Measurements from ENCODE around the gene S1PR1. TPM values are rescaled to one million over a fixed set of nuclear protein-coding genes. Genes with fewer than 3 reads are reported as not detected.

Gene S1PR1
- total RNA-seq, 1 donor from 2014 or later = 79.1 TPM

DNA sequence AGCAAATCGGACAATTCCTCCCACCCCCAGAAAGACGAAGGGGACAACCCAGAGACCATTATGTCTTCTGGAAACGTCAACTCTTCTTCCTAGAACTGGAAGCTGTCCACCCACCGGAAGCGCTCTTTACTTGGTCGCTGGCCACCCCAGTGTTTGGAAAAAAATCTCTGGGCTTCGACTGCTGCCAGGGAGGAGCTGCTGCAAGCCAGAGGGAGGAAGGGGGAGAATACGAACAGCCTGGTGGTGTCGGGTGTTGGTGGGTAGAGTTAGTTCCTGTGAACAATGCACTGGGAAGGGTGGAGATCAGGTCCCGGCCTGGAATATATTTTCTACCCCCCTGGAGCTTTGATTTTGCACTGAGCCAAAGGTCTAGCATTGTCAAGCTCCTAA, 3.2 kb downstream of the S1PR1 start:
- H3K27ac Mint-ChIP-seq (ENCODE audit: unreplicated experiment) = peak overlapping the region; percentile 87
- no peaks in the 10 kb centered on the region for H3K9me3 Mint-ChIP-seq (ENCODE audit: unreplicated experiment)
- TF ChIP-seq CTCF (IDR thresholded peaks at IDR 0.05; ENCODE audit: unreplicated experiment) = no peak
- H3K36me3 Mint-ChIP-seq (ENCODE audit: low read depth, unreplicated experiment) = peaks cover 51% of the 10 kb centered on the region
- H3K27me3 Mint-ChIP-seq (ENCODE audit: unreplicated experiment) = peaks cover 24% of the 10 kb centered on the region
- peaks cover 64% of the 10 kb centered on the region for H3K4me1 Mint-ChIP-seq (ENCODE audit: unreplicated experiment)
- H3K4me3 Mint-ChIP-seq (ENCODE audit: unreplicated experiment) = peak overlapping the region; percentile 100
- no peak for DNase-seq (ENCODE audit: low spot score)

- no peak for TF ChIP-seq CTCF (IDR thresholded peaks at IDR 0.05; ENCODE audit: unreplicated experiment)
- peak overlapping the region; percentile 56 for H3K4me3 Mint-ChIP-seq (ENCODE audit: unreplicated experiment)
- H3K36me3 Mint-ChIP-seq (ENCODE audit: low read depth, unreplicated experiment) = peaks cover 54% of the 10 kb centered on the region
- no peak for DNase-seq (ENCODE audit: low spot score)
- H3K27ac Mint-ChIP-seq (ENCODE audit: unreplicated experiment) = peak overlapping the region; percentile 98
- H3K4me1 Mint-ChIP-seq (ENCODE audit: unreplicated experiment) = peaks cover 63% of the 10 kb centered on the region
- H3K27me3 Mint-ChIP-seq (ENCODE audit: unreplicated experiment) = peaks cover 18% of the 10 kb centered on the region
- H3K9me3 Mint-ChIP-seq (ENCODE audit: unreplicated experiment) = no peaks in the 10 kb centered on the region
Observed at GRCh38 chr1:101241485-101242225, 4.8 kb downstream of the S1PR1 start.

DNA sequence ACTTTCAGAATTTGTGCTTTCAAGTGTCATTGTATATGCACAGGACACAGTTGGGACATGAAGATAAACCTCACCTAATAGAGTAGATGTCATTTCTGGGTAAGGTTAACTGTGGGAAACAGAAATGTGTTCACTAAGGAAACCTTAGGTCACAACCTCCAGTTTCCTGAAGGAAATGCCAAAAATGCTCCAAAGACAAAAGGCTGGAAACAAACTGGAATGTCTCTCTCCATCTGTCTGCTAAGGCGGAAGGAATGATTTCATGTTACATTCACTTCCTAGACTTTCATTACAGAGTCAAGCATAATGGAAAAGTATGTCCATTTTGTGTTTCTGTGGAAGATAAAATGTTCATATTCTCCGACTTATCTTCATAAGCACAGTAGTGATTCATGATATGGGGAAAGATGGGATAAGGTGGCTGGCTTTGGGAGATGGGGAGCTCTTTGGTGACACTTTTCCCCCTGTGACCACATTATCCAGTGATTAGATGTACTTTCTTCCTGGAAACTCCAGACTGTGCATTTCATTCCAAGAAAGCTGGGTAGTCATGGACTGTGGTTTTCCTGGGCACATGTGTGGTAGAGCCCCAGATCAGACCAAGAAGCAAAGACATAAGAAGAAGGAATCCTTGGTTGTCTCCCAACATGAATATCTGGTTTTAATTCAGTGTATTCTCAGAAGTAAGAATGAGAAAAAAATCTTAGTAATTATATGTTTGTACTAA, 5.7 kb downstream of the S1PR1 start:
- Mint-ChIP-seq H3K4me3 (ENCODE audit: unreplicated experiment) (peak overlapping the region; percentile 56), H3K4me1 (ENCODE audit: unreplicated experiment) (peaks cover 59% of the 10 kb centered on the region), H3K27ac (ENCODE audit: unreplicated experiment) (peak overlapping the region; percentile 98), H3K9me3 (ENCODE audit: unreplicated experiment) (no peaks in the 10 kb centered on the region), H3K36me3 (ENCODE audit: low read depth, unreplicated experiment) (peaks cover 50% of the 10 kb centered on the region), H3K27me3 (ENCODE audit: unreplicated experiment) (peaks cover 15% of the 10 kb centered on the region)
- DNase-seq (ENCODE audit: low spot score) = no peak
- no peak for TF ChIP-seq CTCF (IDR thresholded peaks at IDR 0.05; ENCODE audit: unreplicated experiment)

- Mint-ChIP-seq H3K36me3 (ENCODE audit: low read depth, unreplicated experiment) (peaks cover 42% of the 10 kb centered on the region), H3K27me3 (ENCODE audit: unreplicated experiment) (peaks cover 13% of the 10 kb centered on the region), H3K4me1 (ENCODE audit: unreplicated experiment) (peaks cover 51% of the 10 kb centered on the region), H3K27ac (ENCODE audit: unreplicated experiment) (peak overlapping the region; percentile 98), H3K4me3 (ENCODE audit: unreplicated experiment) (no peak overlapping the region), H3K9me3 (ENCODE audit: unreplicated experiment) (no peaks in the 10 kb centered on the region)
- TF ChIP-seq CTCF (IDR thresholded peaks at IDR 0.05; ENCODE audit: unreplicated experiment) = no peak
- no peak for DNase-seq (ENCODE audit: low spot score)
Observed at GRCh38 chr1:101243751-101244150, 6.9 kb downstream of the S1PR1 start.

- DNase-seq (ENCODE audit: low spot score) = no peak
- Mint-ChIP-seq H3K4me3 (ENCODE audit: unreplicated experiment) (no peak overlapping the region), H3K27me3 (ENCODE audit: unreplicated experiment) (peaks cover 10% of the 10 kb centered on the region), H3K4me1 (ENCODE audit: unreplicated experiment) (peaks cover 40% of the 10 kb centered on the region), H3K9me3 (ENCODE audit: unreplicated experiment) (no peaks in the 10 kb centered on the region), H3K27ac (ENCODE audit: unreplicated experiment) (no peak overlapping the region), H3K36me3 (ENCODE audit: low read depth, unreplicated experiment) (peaks cover 31% of the 10 kb centered on the region)
- TF ChIP-seq CTCF (IDR thresholded peaks at IDR 0.05; ENCODE audit: unreplicated experiment) = no peak
Observed at GRCh38 chr1:101244842-101245241, 8.0 kb downstream of the S1PR1 start.
